GM19025 (cell line): ENCODE data around the gene DIP2C.
"Not testable (repeated sequence)": the region's sequence is repeated elsewhere in the genome, so short reads cannot be mapped to it uniquely, and the experiment has no call there.

Source experiments
- ATAC-seq: cut with Tn5 transposase; IDR thresholded peaks from one replicate; pipeline ENCODE4 v1.9.1; 2021; ENCODE audit warnings: mild to moderate bottlenecking, low read depth, moderate library complexity; ENCODE audit not compliant: unreplicated experiment

Gene DIP2C

DNA sequence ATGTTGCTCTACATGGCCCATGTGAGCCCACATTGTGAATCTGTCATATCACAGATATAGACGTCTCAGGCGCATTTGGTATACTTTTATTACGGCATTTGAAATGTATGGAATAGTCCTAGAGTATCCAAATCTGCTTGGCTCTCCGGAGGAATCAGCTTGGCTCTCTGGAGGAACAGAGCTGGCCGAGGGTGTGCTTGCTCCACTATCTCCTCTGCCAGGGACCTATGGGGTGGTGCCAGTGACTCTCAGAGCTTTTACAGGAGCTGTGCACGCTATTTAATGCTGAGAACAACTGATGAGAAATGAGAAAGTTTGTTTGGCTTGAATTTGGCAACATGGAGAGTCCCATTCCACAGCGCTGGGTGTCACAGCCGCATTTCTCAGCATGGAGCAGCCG lies 410.2 kb downstream of the DIP2C start:
- ATAC-seq: no peak

DNA sequence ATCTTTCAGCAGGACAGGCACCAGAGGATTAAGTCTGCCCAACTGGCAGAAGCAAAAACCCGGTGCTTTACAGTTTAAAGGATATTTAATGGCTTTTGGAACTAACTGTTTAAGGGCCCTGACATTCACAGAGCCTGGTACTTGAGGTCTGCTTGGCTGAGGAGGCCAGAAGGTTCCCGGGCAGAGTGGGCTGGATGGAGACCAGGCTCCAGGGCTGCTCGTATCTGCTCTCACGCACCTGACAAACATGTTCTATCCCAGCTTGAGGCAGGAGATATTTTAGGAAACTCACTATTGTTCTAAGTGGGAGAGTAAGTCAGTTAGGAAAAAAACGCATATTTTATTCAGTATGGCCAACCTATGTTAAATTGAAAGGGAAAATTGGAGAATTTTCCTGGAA lies 410.8 kb downstream of the DIP2C start:
- no peak for ATAC-seq

DNA sequence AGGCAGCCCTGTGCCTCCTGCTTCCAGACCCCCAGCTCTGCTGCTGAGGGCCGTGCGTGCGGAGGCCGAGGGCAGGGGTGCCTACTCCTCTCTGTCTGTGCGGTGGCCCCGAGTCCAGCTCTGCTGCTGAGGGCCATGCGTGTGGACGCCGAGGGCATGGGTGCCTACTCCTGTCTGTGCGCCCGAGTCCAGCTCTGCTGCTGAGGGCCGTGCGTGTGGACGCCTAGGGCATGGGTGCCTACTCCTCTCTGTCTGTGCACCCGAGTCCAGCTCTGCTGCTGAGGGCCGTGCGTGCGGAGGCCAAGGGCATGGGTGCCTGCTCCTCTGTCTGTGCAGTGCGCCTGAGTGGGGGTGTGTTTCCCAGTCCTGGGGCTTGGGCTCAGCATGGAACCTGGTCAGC lies 411.5 kb downstream of the DIP2C start:
- no peak for ATAC-seq

DNA sequence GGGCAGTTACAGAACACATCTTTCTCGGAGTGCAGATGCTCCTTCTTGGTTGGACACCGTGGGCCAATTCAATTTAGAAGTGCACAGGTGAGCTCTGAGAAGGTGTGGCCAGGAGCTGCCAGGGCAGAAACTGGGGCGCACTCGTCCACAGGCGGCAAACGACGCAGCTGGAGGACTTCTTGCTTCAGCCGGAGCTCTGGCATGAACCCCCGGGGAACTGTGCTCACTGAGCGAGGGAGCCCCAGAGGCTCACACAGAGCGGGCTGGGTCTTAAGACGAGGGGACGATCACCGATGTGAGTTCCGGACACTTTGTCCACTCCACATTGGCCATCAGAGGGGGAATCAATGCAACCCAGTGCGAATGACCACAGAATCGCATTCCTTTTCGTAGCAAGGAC lies 413.8 kb downstream of the DIP2C start:
- no peak for ATAC-seq

DNA sequence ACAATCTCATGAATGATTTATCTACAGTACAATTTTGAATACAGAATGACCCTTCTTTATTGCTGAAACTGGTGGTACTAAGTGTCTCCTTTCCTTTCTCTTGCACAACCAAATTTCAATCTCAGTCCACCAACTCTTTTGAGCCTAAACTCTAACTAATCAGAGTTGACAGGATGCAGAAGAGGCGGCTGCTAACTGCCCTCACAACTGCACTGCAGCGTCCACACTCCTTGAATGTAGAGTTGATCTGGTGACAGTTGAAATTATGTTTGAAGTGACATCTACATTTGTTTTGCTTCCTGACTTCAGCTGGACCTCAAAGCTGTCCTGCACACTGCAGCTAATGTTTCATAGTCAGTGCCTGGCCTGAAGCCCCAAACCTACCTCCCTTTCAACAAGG lies 414.6 kb downstream of the DIP2C start:
- no peak for ATAC-seq

DNA sequence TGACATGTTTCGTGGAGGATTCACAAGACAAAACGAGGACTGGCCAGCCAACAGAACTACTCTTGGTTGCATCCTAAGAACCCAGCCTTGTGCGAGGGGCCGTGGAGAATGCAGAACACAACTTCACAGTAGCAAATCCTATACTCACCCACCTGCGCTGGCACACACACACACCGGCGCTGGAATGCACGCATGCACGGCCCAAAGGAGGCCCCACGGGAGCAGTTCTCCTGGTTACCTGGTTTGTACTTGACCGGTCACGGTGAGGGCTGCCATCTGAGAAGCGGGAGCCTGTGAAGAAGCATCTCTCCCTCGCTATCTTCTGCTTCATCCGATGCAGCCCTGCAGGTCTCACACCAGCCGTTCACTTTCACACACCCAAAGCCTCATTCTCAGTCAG lies 416.4 kb downstream of the DIP2C start:
- no peak for ATAC-seq

DNA sequence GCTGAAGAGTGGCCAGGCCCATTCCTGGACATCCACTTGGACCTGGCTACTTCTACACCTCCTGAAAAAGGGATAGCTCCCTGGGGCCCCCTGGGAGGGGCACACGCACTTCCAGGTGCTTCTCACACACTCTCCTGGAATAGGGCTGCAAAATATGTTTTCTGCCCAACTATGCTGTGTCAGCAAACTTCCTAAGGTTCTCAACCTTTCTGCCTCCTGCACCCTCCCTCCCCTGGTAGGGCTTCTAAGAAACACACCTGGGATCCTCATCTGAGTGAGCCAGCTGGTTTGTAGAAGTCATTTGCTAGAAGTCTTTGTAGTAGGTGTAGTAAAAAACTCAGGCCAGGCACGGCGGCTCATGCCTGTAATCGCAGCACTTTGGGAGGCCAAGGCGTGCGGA lies 417.7 kb downstream of the DIP2C start:
- no peak for ATAC-seq

DNA sequence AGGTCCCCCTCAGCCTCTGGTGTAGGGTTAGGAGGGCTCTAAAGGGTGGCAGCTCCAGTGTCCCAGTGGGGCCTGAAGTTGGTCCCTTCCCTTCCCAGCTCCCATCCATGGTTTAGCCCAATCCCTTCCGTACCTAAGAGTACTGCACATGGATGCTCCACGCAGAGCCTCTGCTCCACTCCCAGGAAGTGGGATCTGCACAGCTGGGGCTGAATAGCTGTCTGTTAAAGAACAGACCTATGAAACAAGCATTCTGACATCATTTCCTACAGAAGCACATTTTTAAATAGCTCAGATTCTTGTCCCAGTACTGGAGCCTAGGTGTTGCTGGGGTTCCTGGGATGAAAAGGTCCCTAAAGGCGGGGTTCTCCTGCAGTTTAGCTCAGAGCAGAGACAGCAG lies 418.3 kb downstream of the DIP2C start:
- no peak for ATAC-seq

DNA sequence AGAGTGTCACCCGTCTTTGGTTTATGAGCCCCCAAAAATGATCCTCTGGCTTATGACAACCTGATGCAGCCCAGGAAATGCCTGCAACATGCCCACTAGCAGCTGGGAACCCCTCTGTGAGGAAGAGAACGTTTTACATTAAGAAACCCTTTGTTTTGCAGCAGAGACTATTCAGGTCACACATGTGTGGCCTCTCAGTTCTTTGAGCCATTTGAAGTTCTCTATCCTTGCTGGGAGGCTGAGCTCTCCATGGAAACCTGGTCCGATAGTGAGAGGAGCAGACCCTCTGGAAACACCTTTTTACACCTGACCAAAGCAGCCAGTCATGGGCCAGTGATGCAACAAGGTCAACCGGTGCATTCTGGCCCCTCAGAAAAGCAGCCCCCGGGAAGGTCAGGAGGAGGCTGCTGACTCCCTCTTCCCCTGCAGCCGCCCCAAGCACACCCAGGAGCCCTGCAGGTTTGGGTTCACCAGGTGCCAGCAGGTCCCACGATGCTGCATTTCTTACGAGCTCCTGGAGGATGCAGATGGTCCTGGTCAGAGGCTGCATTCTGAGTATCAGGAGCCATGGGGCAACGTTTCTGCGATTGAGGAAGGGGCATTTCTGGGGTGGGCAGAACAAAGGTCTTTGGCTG lies 419.9 kb downstream of the DIP2C start:
- no peak for ATAC-seq

DNA sequence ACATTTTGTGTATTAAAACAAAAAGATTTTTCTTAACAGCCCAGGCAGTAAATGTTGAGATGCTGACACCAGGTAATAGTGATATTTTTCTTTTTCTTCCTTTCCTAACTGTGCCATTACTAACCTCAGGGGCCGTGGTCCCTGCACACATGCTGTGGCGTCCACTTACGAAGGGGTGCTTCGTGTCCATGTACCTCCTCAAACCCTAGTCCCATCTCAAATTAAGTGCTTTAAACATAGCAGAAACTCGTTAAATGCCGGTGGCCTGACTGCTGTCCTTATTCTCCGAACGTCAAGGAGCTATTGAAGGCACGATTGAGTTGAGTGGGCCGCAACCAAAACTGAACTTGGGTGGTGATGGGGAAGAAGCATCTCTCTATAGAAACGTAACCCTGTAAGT lies 421.8 kb downstream of the DIP2C start:
- no peak for ATAC-seq

DNA sequence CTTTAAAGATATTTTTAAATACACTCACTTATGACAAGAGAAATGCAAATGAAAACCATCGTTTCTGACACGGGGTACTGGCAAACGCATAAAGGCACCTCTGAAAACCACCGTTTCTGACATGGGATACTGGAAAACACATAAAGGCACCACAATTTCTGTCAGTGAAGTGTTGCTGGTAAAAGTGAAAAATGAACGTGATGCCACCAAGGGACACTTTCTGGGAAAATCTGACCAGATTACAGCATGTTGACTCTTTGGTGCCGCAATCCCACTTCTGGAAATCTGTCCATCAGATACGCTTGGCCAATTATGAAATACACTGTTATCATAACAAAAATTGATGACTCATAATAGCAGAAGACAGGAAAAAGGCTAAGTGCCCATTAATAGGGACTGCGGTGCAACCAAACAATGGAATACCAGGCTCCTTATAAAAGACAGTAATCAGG lies 422.5 kb downstream of the DIP2C start:
- ATAC-seq: no peak

DNA sequence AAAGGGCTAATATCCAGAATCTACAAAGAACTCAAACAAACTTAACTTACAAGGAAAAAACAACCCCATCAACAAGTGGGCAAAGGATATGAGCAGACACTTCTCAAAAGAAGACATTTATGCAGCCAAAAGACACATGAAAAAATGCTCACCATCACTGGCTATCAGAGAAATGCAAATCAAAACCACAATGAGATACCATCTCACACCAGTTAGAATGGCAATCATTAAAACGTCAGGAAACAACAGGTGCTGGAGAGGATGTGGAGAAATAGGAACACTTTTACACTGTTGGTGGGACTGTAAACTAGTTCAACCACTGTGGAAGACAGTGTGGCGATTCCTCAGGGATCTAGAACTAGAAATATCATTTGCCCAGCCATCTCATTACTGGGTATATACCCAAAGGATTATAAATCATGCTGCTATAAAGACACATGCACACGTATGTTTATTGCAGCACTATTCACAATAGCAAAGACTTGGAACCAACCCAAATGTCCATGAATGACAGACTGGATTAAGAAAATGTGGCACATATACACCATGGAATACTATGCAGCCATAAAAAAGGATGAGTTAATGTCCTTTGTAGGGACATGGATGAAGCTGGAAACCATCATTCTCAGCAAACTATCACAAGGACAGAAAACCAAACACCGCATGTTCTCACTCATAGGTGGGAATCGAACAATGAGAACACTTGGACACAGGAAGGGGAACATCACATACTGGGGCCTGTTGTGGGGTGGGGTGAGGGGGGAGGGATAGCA lies 423.5 kb downstream of the DIP2C start:
- not testable (repeated sequence) for ATAC-seq

DNA sequence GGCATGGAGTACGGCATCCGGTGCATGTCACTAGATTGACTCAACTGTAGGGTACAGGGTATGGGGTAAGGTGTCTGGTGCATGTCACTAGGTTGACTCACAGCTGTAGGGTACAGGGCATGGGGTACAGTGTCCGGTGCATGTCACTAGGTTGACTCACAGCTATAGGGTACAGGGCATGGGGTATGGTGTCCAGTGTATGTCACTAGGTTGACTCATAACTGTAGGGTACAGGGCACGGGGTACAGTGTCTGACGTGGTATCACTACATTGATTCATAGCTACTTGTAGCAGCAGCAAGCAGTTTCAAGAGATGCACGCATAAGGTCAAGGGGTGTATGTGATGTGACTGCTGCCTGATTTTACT lies 424.4 kb downstream of the DIP2C start:
- ATAC-seq: not testable (repeated sequence)

DNA sequence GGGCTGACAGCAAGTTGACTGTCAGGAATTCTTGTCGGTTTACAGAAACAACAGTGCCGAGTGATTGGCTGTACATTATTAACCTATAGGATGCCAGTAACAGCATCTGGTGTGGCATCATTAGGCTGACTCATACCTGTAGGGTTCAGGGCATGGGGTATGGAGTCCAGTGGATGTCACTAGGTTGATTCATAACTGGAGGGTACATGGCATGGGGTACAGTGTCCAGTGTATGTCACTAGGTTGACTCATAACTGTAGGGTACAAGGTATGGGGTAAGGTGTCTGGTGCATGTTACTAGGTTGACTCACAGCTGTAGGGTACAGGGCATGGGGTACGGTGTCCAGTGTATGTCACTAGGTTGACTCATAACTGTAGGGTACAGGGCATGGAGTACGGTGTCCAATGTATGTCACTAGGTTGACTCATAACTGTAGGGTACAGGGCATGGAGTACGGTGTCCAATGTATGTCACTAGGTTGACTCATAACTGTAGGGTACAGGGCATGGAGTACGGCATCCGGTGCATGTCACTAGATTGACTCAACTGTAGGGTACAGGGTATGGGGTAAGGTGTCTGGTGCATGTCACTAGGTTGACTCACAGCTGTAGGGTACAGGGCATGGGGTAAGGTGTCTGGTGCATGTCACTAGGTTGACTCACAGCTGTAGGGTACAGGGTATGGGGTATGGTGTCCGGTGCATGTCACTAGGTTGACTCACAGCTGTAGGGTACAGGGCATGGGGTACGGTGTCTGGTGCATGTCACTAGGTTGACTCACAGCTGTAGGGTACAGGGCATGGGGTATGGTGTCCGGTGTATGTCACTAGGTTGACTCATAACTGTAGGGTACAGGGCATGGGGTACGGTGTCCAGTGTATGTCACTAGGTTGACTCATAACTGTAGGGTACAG lies 425.1 kb downstream of the DIP2C start:
- not testable (repeated sequence) for ATAC-seq

DNA sequence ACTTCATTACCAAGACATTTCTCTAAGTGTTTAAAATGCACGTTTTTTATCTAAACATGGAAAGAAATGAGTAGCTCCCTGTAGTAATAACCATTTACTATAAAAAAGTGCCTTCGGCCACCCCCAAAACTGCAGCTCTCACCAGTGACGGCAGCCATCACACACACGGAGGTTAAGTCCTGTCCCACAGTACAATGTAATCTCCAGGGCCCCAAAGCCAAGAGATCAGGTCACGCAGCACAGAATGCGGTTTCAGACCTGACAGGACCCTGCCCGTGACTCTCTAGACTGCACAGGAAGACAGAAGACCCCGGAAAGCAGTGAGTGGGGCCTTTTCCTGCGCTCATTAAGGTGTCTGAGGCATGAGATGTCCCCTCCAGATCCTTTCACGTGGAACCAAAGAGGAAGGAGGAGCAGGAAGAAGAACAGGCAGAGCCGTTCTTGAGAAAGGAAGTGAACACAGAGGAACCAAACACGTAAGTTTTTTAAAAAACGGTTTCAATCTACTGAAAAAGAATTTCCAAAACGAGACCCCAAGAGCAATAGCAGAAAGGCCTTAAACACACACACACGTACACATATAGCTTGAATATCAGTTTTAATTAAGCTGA lies 428.5 kb downstream of the DIP2C start:
- ATAC-seq: no peak

DNA sequence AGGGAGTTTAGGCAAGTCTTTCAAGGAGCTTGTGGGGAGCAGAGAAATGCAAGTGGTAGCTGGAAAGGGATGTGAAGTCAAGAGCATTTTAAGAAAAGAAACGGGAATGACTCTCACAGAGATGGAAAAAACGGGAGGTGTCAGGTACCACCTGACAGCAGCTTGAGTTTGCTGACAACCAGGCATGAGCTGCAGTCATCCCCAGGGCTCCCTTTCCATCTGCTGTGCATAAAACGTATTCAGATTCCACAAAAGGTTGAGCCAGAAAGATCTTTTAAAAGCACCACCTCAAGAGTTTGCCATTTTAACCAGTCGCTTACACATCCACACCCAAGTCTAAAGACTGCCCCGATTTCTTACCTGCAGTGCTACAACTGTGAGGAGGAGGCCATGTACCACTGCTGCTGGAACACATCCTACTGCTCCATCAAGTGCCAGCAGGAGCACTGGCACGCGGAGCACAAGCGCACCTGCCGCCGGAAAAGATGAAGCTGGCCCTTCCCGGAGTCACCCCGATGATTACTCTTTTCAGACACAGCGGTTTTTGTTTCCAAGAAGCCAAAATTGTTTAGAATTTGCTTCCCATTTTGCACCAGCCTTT lies 437.4 kb downstream of the DIP2C start:
- ATAC-seq: no peak

DNA sequence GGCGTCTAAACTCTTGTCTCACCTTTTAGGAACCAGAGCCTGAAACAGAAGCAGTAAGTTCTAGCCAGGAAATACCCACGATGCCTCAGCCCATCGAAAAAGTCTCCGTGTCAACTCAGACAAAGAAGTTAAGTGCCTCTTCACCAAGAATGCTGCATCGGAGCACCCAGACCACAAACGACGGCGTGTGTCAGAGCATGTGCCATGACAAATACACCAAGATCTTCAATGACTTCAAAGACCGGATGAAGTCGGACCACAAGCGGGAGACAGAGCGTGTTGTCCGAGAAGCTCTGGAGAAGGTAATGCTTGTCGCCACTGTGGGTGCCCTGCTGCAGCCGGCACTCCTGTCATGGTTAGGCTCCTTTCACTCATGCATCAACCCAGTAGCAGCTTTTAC lies 441.2 kb downstream of the DIP2C start:
- no peak for ATAC-seq

DNA sequence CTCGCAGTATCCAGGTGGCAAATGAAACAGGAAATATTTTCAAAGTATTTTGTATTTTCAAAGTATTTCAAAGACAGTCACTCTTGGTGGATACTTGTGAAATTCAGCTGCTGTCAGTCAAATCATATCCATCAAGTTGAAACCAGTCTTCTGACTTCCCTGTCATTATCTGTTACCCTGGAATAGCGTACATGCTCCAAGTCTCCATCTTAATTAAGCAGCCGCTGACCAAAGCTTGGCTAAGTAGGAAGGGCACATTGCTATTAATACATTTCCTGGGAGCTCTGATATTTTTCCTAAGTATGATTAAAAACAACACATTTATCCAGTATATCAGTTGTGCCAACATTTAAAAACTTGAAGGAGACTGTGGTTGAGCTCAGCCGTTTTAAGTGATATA lies 442.0 kb downstream of the DIP2C start:
- no peak for ATAC-seq

DNA sequence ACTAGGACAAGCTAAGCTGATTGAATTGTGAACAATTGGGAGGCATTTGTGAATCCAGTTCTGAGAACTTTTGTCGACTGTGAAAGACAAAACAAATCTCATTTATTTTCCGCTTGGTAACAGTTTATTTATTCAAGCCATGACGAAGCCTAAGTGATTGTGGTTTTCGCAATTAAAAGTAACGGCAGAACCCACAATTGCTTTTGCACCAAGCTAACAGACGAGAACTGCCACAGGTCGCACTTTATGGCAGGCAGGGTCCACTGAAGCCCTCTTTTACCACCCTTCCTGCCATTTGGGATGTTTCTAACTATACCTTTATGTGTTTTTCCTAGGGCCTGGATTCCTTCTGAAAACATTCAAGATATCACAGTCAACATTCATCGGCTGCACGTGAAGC lies 443.0 kb downstream of the DIP2C start:
- no peak for ATAC-seq

DNA sequence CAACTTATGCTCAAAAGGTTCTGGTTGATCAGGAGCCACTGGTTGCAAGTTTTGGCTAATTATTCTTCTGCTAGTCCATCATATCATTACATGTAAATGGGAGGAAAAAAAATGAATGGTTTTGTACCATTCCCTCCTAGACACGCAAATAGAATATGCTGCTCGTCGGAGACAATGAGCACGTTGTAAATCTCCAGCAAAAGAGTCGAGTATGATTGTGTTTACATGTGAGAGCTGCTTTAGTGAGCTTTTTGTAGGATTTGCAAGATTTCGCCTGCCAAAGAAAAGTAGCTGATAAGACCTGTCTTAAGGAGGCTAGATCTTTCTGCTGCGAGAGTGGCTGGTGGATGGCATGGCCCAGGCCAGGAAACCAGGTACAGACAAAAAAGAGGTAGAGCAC lies 445.2 kb downstream of the DIP2C start:
- ATAC-seq: no peak
